RCC 7860 (cell line): ENCODE results near the gene AK9.
"Not testable (repeated sequence)": the region's sequence is repeated elsewhere in the genome, so short reads cannot be mapped to it uniquely, and the experiment has no call there.

Experiments
- DNase-seq: peaks from one replicate; pipeline ENCODE4 v3.0.0-alpha.2; 2015; ENCODE audit warnings: low spot score
- FAIRE-seq: peaks from 2 replicates; lab custom pipeline; 2012; peaks lifted over from hg19 to GRCh38; lab: Jason Lieb, UNC

AK9 gene

DNA sequence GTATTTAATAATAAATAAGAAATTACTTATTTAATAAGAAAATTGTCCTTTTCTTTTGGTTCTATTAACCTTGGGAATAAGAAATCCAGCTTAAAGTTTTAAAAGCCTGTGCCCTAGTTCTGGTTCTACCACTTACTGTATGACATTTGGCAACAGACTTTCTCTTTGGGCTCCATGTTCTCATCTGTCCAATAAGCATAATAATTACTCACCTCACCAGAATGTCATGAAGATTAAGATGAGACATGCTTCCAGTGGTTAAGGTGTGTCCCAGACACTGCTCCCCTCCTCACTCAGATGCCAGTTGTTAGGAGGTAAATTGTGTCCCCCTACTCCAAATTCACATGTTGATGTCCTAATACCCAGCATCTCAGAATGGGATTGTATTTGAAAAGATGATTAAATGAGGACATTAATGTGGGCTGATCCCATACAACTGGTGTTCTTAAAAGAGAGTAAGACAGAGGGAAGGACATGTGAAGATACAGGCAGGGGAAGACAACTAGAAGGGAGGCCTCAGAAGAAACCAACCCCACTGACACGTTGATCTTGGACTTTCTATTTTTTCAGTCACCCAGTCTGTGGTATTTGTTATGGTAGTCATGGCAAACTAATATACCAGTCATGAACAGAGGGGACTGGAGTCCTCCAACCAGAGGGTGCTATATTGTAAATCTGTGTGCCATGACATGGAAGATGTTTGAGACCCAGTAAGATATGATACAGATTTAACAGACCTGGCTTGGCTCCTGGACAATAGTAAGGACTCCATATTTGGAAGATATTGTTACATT, 229.1 kb downstream of the AK9 start:
- no peak for FAIRE-seq
- no peak for DNase-seq

DNA sequence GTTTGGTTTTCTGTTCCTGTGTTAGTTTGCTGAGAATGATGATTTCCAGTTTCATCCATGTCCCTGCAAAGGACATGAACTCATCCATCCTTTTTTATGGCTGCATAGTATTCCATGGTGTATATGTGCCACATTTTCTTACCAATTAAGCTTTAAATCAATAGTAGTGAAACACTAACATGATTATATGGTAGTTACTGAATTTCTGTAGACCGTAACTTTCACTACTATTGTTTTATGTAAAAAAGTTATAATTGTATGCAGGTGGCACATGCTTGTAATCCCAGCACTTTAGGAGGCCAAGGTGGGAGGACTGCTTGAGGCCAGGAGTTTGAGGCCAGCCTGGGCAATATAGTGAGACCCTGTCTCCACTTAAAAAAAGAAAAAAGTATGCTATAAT, 229.8 kb downstream of the AK9 start:
- DNase-seq, FAIRE-seq: not testable (repeated sequence)

DNA sequence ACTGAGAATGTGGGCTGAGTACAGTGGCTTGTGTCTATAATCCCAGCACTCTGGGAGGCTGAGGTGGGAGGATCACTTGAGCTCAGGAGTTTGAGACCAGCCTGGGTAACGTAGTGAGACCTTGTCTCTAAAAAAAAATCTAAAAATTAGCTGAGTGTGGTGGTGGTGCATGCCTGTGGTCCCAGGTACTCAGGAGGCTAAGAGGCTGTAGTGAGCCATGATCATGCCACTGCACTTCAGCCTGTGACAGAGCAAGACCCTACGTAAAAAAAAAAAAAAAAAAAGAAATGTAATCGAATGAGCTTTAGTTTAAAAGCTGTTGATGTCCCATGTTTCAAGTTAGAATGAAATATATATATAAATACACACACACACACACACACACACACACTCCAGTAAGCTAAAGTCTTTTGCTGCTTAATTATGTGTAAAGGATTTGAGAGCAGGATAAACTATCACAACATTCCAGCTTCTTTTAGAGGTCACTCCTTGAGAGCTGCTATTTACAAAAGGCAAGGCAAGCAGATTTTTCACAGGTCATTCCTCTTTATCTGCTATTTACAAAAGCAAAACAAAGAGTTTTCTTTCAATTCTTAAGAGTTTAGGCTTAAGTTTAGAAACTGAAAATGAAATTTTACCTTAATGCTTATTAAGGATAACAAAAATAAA, 230.7 kb downstream of the AK9 start:
- no peak for DNase-seq
- no peak for FAIRE-seq

DNA sequence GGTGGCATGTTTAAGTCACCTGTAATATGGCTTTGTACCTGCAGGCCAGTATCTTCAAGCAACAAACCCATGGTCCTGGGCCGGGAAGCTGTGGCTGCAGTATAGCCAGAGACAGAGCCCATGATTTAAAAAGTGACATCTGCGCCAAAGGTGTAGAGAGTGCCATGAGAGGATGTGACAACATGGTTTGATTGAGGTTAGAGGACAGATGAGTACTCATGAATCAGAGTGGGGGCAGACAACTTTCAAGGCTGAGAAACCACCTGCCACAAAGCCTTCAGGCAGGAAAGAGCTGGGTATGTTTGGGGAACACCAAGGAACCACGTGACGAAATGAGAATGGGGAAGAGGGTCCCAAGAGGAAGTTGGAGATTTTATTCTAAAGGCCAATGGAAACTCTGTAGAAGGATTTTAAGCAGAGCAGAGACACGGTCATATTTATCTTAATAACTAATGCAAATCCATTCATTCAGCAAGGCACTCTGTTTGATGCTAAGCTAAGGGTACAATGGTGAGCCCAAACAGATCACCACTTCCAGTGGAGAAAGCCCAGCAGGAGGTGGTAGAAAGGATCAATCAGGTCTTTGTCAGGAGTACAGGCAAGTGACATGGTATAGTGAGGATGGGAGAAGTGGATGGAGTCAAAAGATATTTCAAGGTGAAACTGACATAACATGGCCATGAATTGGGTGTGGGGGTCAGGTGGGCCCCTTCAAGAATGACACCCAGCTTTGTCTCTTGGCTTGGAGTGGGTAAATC, 232.0 kb downstream of the AK9 start:
- FAIRE-seq = no peak
- peak; percentile 31 for DNase-seq

DNA sequence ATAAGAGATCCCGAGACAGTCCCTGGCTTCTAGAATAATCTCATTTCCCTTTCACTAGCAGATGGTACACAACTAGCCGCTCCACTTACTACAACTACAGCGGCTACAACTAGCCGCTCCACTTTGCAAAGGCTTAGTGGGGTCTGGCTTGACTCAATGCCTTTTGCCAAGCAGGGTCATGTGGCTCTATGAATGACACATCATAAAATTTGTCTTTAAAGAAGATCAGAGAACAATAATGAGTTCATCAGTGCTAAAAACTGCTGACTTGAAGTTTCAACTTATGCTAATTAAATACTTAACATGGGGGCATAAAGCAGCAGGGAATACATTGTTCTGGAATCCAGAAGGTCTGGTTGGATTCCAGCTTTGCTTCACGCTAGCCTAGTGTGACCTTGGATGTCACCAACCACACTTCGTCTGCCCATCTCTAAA, 233.4 kb downstream of the AK9 start:
- DNase-seq (no peak), FAIRE-seq (no peak)

DNA sequence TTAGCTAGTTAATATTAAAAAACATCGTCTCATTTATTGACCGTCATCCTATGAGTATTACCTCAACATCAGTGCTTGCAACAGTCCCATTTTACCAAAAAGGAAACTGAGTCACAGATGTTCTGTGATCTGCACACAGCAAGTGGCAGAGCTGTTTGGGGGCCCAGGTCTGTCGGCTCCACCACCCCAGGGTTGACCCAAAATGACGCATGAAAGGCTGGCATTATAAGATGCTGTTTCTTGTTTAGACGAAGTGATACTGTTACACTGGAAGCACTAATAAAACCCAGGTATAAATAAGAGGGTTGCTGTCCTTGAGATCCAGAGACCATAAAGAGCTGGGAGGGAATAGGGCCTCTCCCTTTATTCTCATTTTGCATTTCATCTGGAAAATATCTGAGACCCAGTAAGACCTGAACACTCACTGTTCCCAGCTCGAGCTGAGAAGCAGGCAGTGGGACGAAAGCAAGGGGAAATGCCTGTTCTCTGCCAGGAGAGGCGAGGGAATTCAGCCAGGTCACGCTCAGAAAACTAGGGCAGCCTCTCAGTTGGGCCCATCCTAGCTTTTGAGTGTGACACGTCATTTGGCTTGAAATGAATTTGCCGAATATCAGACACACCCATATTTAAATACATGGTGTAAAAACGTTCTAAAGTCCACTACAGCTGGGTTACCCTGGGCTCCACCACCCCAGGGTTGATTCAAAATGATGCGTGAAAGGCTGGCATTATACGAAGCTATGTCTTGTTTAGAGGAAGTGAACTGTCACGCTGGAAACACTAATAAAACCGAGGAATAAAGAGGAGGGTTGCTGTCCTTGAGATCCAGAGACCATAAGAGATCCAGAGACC, 234.1 kb downstream of the AK9 start:
- FAIRE-seq (no peak), DNase-seq (no peak)

DNA sequence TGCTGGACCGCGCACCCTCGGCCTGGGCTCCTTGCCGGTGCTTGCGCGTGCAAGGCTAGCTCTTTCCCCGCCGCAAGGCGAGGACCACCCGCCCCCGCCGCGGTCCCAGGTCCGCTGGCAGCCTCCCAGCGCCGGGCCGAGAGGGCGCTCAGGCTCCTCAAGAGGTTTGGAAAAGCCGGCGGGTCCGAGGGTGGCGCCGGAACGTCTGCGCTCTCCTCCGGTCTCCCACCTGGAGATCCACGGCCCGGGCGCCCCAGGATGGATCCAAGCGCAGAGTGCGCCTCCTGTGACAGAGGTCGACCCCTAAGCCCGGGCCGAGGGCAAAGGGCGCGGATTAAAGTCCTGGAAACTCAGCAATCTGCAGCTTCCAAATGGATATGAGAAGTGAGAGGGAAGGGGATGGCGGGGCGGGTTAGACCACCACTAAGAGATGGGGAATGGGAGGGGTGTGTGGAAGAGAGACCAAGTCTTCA, 234.9 kb downstream of the AK9 start:
- FAIRE-seq (no peak), DNase-seq (no peak)

DNA sequence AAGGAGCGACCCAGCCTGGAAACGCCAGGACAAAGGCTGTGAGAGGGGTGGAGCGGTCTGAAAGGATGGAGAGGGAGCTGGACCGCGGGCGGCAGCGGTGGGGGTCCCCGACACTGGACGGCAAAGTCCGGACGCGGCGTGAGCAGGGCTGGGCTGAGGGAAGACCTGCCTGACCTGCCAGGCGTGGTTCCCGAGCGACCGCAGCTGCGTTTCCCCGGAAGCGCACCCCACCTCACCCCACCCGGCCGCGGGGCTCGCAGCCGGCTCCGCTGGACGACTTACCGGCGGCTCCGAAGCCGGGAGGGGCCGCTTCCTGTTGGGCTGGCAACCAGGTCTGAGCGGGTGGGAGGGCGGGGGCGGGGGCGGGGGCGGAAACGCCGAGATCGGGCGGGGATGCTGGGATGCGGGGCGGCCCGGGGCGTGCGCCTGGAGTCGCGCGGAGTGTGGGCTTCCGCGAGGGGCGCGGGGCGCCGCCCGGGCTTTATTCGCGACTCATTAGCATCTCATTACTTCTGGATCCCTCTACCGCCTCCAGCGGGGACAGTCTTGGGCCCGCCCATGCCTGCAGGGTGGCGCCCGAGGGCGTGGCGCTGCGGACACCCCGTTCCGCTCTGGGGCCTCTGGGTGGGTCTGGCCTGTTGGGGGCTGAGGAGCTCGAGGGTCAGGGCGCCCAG, 235.4 kb downstream of the AK9 start, which contains the start of gene MICAL1:
TSS of gene MICAL1 (minus strand) at position 336 of the 674 bp plus-strand sequence. CDS start 1,576 bp downstream, outside the sequence.
- FAIRE-seq (no peak), DNase-seq (peak; percentile 36)

DNA sequence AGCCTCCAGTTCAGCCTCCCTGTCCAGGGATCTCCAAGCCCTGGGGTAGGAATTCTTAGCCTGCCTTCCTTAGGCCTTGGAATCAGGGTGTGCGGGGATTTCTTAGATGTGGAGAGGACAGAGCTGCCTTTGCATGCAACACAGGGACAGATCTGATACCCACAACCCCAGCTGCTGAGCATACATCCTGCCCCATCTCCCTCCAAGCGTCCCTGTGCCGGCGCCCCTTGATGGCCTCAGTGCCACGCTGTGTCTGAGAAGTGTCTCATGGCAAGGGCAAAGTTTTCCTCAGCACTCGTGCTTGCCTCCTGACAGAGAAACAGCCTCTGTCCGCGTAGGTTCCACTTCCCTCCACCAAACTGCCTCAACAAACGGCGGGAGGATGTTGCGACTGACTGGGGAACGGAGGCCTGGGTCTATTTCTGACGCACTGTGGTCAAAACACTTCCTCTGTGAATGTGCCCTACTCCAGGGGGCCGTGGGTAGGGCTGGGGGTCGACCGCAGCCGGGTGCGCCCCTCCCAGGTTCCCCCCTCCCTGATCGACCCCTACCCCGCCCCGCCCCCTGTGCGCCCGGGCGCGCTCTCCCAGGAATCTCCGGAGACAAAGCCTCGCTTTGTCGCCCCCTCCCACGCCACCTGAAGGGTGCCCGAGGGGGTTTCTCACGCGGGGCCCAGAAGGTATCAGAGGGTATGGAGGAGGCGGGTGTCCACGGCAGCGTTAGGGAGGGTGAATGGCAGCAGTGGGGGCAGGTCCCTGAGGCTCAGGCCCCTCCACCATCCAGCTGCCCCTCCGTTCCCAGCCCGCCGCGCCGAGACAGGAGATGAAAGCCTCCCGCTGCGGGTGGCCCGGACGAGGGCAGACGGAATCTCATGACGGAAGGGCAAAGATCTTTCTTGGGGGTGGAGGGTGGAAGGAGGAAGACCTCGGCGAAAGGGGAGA, 236.2 kb downstream of the AK9 start:
- no peak for DNase-seq
- FAIRE-seq = no peak

DNA sequence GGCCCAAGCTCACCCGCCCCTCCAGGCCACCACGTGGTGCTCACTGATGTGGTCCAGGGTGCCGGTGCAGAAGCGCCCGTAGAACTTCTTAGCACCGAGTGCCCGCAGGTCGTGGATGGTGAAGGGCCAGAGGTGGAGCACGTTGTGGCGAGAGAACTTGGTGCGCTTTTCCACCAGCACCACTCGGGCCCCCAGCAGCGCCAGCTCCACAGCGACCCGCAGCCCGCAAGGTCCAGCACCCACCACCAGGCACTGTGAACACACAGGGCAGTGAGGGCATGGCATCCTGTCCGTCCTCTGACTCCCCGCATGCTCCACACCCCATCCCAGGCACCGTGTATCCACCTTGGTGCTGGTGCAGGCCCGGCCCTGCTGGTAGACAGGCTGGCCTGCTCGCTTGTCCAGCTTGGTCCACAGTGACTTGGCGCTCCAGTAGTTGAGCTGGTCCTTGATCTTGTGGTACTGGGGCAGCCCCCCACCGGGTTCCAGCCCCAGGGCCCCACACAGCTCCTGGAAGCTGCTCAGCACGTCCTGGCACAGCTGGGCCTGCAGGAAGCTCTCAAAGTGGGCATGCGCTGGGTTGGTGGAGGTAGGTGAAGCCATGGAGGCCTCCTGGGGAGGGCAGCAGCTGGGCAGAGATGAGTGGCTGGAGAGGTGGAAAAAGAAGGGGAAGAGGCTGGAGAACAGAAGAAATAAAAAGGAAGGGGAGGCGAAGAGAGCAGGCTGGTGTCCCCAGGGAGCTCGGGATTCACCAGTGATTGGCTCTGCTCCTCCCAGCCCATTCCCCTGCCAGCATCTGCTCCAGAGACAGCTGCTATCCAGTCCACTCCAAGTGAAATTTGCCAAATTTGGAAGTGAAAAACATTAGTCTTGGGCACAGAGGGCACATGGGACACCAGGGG, 237.2 kb downstream of the AK9 start:
- FAIRE-seq (no peak), DNase-seq (no peak)

DNA sequence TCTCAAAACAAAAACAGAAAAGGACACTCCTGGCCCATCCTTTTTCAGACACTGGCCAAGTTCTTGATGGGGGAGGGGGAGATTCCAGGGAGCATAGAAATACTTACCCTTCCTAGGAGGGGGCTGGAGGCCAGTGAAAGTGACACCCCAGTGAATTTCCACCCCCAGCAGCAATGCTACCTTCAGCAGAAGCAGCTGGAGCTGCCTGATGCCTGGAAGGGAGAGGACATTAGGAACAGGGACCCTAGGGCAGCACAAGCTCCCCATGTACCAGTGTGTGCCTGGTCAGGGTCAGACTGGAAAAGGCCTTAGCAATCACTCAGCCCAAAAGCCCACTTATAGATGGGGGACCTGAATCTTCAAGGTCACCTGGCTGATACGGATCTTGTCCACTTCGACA, 237.8 kb downstream of the AK9 start:
- DNase-seq (no peak), FAIRE-seq (no peak)

DNA sequence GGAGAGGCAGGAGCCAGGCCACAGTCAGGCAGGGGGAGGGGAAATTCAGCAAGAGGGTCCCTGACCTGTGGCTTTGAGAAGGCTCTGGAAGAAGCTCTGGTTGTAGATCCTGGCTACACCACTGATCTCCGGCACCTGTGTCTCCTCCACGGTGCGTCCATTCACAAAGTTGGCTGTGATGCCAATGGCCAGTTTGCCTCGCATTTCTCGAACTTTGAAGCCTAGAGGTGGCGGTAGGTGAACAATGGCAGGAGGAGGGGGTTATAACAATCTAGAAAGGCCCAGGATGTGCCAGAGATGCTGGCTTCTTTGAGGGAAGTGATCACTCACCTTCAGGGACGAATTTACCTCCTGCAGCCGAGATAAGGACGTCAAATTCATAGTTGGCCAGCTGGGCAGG, 238.8 kb downstream of the AK9 start:
- FAIRE-seq = no peak
- DNase-seq = no peak

DNA sequence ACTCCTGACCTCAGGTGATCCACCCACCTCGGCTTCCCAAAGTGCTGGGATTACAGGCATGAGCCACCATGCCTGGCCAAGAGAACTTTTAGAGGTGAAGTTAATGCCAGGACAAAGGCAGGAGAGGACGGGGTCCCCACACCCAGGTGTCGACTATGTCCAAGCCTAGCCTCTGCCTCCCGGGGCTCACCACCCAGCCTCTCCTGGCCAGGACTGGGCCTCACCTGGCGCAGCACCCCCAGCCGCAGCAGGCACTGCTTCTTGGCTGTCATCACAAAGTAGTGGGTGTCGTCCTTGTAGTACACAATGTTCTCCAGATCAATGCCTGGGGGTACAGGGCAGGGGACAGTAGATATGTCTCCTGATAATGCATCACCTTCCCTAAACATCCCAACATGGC, 239.6 kb downstream of the AK9 start:
- FAIRE-seq = no peak

DNA sequence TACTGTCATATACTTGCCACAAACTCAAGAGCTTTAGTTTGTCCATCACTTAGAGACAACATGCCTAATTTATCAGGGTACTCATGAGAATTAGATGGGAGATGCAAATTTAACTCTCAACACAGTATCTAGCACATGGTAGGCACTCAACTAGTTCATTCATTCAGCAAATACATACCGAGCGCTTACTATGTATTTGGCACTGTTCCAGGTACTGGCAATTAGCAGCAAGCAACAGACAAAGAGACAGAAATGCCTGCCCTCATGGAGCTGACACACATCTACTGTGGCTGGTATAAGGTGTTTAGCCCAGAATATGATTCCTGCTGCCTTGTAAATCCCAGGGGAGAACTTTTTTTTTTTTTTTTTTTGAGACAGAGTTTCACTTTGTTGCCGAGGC, 240.2 kb downstream of the AK9 start:
- no peak for DNase-seq
- FAIRE-seq = no peak

More for the DNA sequence above, 239.6 kb downstream of the AK9 start:
- DNase-seq = no peak

DNA sequence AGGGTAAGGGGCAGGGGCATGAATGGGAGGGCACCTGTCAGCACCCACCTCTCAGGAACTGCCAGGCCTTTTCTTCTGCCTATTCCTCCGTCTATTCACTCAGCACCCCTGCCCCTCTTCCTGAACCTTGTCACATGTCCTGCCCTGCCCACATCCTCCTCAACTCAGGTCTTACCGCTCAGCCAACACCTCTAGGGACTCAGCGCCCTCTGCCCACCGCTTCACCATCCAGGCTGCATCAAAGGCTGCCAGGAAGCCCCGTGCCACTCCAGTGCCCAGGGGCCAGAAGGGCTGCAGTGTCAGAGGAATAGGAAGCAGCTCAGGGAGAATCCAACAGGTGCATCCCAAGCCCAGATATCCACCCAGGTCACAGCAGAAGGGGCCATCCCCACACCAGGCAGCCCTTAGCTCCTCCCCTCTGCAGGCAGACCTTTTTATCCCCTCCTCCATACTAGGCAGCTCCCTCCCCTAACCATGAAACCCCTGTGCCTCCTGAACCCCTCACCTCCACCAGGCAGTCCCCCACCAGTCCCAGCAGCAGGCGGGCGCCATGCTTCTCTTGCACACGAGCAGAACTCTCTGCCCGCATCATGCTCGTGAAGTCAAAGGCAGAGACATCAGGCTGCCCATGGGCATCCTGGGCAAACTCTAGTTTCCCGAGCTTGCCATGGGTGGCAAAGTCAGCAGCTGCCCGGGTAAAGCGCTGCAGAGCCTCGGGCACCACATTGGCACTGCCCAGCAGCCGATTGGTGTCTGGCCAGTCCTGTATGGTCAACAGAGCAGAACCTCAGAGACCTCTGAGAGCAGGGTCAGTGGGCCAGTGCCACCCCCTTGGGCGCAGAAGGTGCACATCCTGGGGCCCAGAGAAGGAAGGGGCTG, 241.0 kb downstream of the AK9 start:
- FAIRE-seq = no peak
- DNase-seq = no peak

DNA sequence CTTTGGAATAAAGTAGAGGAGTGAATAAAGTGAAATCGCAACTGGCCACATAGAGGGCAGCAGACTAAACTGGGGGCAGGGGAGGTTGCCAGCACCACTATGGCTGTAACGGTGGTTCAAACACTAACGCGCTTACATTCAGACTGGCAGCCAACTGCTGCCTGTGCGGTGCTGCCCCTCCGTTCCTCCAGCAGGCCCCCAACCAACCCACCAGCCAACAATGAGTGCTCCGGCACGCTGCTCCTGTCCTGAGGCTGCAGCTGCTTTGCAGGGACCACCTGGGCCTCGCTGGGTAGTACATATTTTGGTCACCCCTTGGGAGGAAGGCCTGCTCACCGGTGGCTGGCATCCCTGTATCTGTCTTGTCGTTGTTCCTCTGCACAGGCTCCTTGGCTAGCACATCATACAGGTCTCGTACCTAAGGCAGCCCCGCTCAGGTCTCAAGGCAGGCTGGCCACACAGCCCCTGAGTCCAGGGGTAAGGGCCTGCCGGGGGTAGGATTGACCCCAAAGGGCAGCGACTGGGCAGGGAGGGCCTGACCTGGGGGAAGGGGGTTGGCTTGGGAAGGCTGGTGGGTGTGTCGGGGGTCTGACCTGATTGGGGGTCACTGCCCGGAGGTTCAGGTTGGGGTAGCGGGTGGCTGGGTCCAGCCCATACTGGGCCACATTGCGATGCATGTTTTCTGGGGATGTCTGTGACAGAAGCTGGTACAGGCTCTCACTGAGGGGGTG, 241.8 kb downstream of the AK9 start:
- DNase-seq = no peak

More for the DNA sequence above, 241.8 kb downstream of the AK9 start:
- FAIRE-seq = no peak
